ENCODE measurements around the gene VWCE. TPM values are rescaled to one million over a fixed set of nuclear protein-coding genes. Genes with fewer than 3 reads are reported as not detected.

The VWCE gene
- total RNA-seq, 1 experiment from 2014 or later: 17.7 TPM

DNA sequence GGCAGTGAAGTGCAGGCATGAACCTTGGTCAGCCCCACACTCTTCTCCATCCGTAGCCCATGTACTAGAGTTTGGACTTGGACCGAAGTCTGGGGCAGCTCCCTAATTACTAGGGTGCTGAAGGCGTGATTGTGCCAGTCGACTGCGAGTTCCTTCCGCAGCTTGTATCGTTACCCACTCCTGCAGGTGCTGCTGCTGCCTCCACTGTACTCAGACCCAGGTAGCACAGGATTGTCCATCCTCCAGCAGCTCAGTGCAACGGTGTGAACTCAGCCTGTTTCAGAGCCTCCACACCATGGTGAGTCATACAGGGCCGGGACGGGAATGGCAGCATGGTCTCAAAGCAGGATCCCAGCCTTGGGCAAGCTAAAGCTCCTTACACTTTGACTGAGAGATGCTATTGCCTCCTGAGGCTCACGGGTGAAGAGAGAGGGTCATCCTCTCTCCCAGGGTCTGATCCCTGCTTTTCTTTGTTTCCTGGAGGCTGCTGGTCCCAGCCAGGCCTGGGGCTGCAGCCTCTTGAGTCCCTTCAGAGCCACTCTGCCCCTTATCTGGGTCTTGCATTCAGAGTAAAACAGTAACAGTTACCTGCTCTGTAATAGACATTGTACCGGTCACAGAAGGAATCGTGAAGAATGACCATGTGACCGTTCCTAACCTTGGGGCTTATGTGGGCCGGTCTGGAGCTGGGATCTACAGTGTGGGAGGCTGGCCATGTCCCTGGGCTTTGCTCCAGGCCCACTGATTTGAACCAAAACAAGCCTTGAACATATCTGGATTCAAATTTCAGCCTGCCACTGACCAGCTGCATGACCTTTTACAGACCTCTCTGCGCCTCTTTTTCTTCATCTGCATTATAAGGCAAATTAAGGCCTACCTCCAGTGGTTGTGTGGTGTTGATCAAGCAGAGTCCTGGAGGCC is 39.6 kb upstream of the VWCE start:
- ChIA-PET CTCF (interaction anchor here (1.1 to 5.7 kb wide), 3 partner anchors 41 to 58 kb away, joined by 4 to 175 read pairs (median 7); partner anchors contain the start of gene TMEM216), POLR2A (interaction anchor here (0.5 to 1.9 kb wide), 2 partner anchors 28 to 292 kb away, joined by 3 to 13 read pairs; partner anchors contain the start of genes CYB561A3 and TMEM138)
- DNase-seq: no peak
- peak overlapping the region; percentile 98 for H3K27ac Mint-ChIP-seq (ENCODE audit: unreplicated experiment)
- peaks cover 40% of the 10 kb centered on the region for H3K36me3 Mint-ChIP-seq (ENCODE audit: insufficient read depth, unreplicated experiment)
- Histone ChIP-seq H3K9me3 (no peaks in the 10 kb centered on the region), H3K4me1 (peaks cover 13% of the 10 kb centered on the region), H3K36me3 (ENCODE audit: control insufficient read depth, insufficient read depth, low read length) (no peaks in the 10 kb centered on the region; the same call in 1 of the 2 replicates), H3K4me3 (ENCODE audit: low read depth, low read length) (no peak overlapping the region), H3K27me3 (replicated peaks; ENCODE audit: control insufficient read depth, insufficient read depth, low read length) (no peaks in the 10 kb centered on the region)
- TF ChIP-seq, protein P1, sequence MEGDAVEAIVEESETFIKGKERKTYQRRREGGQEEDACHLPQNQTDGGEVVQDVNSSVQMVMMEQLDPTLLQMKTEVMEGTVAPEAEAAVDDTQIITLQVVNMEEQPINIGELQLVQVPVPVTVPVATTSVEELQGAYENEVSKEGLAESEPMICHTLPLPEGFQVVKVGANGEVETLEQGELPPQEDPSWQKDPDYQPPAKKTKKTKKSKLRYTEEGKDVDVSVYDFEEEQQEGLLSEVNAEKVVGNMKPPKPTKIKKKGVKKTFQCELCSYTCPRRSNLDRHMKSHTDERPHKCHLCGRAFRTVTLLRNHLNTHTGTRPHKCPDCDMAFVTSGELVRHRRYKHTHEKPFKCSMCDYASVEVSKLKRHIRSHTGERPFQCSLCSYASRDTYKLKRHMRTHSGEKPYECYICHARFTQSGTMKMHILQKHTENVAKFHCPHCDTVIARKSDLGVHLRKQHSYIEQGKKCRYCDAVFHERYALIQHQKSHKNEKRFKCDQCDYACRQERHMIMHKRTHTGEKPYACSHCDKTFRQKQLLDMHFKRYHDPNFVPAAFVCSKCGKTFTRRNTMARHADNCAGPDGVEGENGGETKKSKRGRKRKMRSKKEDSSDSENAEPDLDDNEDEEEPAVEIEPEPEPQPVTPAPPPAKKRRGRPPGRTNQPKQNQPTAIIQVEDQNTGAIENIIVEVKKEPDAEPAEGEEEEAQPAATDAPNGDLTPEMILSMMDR (IDR thresholded peaks at IDR 0.05; ENCODE audit: insufficient read depth in 1 of 2, low read depth in 1 of 2, low read length in 1 of 2, severe bottlenecking in 1 of 2, unreplicated experiment in 1 of 2): no peak
- no TSS peak for BruUV-seq (replicated peaks)
- peak overlapping the region; percentile 100 for H3K4me3 Mint-ChIP-seq (ENCODE audit: unreplicated experiment)
- H3K4me1 Mint-ChIP-seq (ENCODE audit: low read depth, unreplicated experiment): peaks cover 17% of the 10 kb centered on the region
- H3K27me3 Mint-ChIP-seq (ENCODE audit: insufficient read depth, unreplicated experiment): no peaks in the 10 kb centered on the region
- no peaks in the 10 kb centered on the region for H3K9me3 Mint-ChIP-seq (ENCODE audit: unreplicated experiment)
- intact Hi-C loops (cut with micrococcal nuclease; ENCODE audit: unreplicated experiment): no loop called here

DNA sequence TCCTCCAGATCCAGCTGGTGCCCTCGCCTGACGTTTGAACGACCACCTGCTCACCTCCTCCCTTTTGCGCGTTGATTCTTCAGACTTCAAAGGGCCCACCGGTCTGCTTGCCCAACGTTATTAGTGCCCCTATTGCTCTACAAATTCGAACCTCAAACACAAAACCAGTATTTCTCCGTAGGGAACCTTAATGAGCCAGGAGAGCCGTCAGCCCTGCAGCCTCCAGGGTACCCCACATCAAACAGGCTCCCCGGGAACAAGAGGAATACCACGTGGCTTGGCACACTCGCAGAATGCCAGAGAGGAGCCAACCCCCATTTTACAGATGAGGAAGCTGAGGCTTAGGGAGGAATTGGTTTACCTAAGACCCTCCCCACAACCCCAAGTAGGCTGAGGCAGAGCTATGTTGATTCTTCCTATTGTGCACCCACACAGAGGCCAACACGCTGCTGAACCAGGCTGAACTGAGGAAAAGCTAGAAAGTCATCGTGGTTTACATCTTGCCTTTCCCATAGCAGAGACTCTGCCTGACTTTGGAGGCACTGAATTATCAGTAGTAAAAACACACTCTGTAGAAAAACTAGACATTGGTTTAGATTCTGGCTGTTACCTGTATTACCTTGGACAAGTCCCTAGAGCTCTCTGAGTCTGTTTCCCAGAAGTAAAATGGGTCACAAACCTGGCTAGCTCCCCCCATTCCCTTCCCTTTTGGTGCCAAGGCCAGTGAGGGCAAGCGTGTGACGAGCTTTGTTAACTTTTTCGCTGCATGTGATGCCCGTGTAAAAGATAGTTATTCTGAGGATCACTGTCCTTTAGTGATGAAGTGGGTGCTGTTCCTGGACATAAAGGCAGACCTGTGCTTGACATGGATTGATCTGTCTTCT is 38.7 kb upstream of the VWCE start:
- POLR2A ChIA-PET: interaction anchor here (0.5 to 1.9 kb wide), 4 partner anchors 28 to 291 kb away, joined by 3 to 13 read pairs (median 3); partner anchors contain the start of genes CYB561A3, TMEM138 and TMEM216
- Mint-ChIP-seq H3K4me3 (ENCODE audit: unreplicated experiment) (peak overlapping the region; percentile 100), H3K36me3 (ENCODE audit: insufficient read depth, unreplicated experiment) (peaks cover 45% of the 10 kb centered on the region), H3K4me1 (ENCODE audit: low read depth, unreplicated experiment) (peaks cover 17% of the 10 kb centered on the region), H3K27me3 (ENCODE audit: insufficient read depth, unreplicated experiment) (no peaks in the 10 kb centered on the region), H3K27ac (ENCODE audit: unreplicated experiment) (peak overlapping the region; percentile 98), H3K9me3 (ENCODE audit: unreplicated experiment) (no peaks in the 10 kb centered on the region)
- H3K9me3 ChIP-seq: no peaks in the 10 kb centered on the region
- no peak for DNase-seq
- H3K27me3 ChIP-seq (replicated peaks; ENCODE audit: control insufficient read depth, insufficient read depth, low read length): no peaks in the 10 kb centered on the region
- H3K36me3 ChIP-seq (ENCODE audit: control insufficient read depth, insufficient read depth, low read length): no peaks in the 10 kb centered on the region; the same call in 1 of the 2 replicates
- TF ChIP-seq, protein P1 (IDR thresholded peaks at IDR 0.05; ENCODE audit: insufficient read depth in 1 of 2, low read depth in 1 of 2, low read length in 1 of 2, severe bottlenecking in 1 of 2, unreplicated experiment in 1 of 2): no peak
- intact Hi-C loops (cut with micrococcal nuclease; ENCODE audit: unreplicated experiment): loop anchor here (1.0 to 2.0 kb wide), 2 partner anchors 29 to 35 kb away; partner anchors contain the start of gene TMEM138
- BruUV-seq (replicated peaks): TSS peak; percentile 81
- peak overlapping the region; percentile 61 for H3K4me3 ChIP-seq (ENCODE audit: low read depth, low read length)
- CTCF ChIA-PET: interaction anchor here (1.1 to 5.7 kb wide), 3 partner anchors 40 to 59 kb away, joined by 4 to 175 read pairs (median 7); partner anchors contain the start of gene TMEM216
- peaks cover 13% of the 10 kb centered on the region for H3K4me1 ChIP-seq

Measured in Caco-2 (cell line).